ENCODE results near the gene TPP2.

DNA sequence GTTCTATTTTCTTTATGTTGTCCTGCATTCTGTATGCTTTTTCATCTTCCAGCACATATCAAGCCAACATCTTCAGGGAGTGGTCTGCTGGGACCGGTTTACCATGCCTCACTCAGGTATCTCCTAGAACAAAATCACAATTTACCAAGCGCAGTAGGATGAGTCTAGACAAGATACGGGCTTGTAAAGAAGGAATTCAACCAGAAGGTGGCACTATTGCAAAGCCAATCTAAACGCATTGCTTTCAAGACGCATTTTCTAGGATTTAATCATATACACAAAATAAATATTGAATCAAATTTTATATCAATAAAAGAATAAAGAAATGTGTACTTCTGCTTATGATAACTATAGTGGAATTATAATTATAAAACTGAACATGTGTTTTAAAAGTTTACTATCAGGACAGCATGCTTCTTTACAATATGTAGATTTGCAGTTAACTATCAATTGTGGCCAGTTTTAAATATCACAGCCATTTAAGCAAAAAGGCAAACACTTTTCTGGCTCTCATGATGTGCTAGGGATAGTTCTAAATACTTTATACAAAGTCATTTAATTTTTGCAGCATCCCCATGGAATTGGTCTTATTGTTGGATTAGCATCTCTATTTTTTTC is 16.1 kb upstream of the TPP2 start:
- TF ChIP-seq, protein P1, sequence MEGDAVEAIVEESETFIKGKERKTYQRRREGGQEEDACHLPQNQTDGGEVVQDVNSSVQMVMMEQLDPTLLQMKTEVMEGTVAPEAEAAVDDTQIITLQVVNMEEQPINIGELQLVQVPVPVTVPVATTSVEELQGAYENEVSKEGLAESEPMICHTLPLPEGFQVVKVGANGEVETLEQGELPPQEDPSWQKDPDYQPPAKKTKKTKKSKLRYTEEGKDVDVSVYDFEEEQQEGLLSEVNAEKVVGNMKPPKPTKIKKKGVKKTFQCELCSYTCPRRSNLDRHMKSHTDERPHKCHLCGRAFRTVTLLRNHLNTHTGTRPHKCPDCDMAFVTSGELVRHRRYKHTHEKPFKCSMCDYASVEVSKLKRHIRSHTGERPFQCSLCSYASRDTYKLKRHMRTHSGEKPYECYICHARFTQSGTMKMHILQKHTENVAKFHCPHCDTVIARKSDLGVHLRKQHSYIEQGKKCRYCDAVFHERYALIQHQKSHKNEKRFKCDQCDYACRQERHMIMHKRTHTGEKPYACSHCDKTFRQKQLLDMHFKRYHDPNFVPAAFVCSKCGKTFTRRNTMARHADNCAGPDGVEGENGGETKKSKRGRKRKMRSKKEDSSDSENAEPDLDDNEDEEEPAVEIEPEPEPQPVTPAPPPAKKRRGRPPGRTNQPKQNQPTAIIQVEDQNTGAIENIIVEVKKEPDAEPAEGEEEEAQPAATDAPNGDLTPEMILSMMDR (IDR thresholded peaks at IDR 0.05), result peak; percentile 39 to 71 (median 66)
- TF ChIP-seq POLR2A (IDR thresholded peaks at IDR 0.05) (no peak), POLR2AphosphoS5 (IDR thresholded peaks at IDR 0.05) (no peak)

Data from prostate gland (tissue), 2 donors.